Gastroesophageal sphincter (tissue), 4 donors: Measurements from ENCODE around the gene GLRX5. TPM values are rescaled to one million over a fixed set of nuclear protein-coding genes. Genes with fewer than 3 reads are reported as not detected.

ENCODE experiments used
- ATAC-seq: fragments of 150-250 bp; one replicate; pipeline ENCODE4 v1.9.1; 2016; ENCODE audit warnings: mild to moderate bottlenecking, moderate library complexity
- H3K27ac ChIP-seq, 4 donors: fragments of 200-600 bp; sonication (generic) in 3 of 4; 1 replicate in 3 of 4; 2 replicates in 1 of 4; pipeline ENCODE4 v1.5.1; 2016 to 2019
- H3K27me3 ChIP-seq: fragments of 200-600 bp; sonication (generic); one replicate; pipeline ENCODE4 v1.5.1; 2019
- H3K36me3 ChIP-seq, 2 donors: fragments of 200-600 bp; sonication (generic); one replicate each; pipeline ENCODE4 v1.5.1; 2019; ENCODE audit warnings: control low read depth in 1 of 2
- H3K4me1 ChIP-seq, 3 donors: fragments of 200-600 bp; sonication (generic); 1 replicate in 2 of 3; 2 replicates in 1 of 3; pipeline ENCODE4 v1.5.1; 2016 to 2019; ENCODE audit warnings: control low read depth in 2 of 3
- H3K4me3 ChIP-seq, 2 donors: fragments of 200-600 bp; sonication (generic); one replicate each; pipeline ENCODE4 v1.5.1; 2019; ENCODE audit warnings: mild to moderate bottlenecking in 1 of 2, moderate library complexity in 1 of 2
- H3K9me3 ChIP-seq, 3 donors: fragments of 200-600 bp; sonication (generic); one replicate each; pipeline ENCODE4 v1.5.1; 2017 to 2019; ENCODE audit warnings: control low read depth in 2 of 3
- CTCF ChIP-seq, 4 experiments: fragments of 200-600 bp in 2 of 4; fragments of 450-650 bp in 2 of 4; sonication (generic) in 1 of 4; IDR thresholded peaks; one replicate each; pipeline ENCODE4 v1.5.1; 2017 to 2019; ENCODE audit warnings: antibody characterized with exemption in 4 of 4, mild to moderate bottlenecking in 2 of 4, moderate library complexity in 2 of 4
- EP300 ChIP-seq: sonication (generic); formaldehyde crosslinking; IDR thresholded peaks from one replicate; pipeline ENCODE4 v1.6.1; 2017; ENCODE audit warnings: antibody characterized with exemption, mild to moderate bottlenecking
- POLR2A ChIP-seq, 2 donors: fragments of 450-650 bp; IDR thresholded peaks; one replicate each; pipeline ENCODE4 v1.6.1; 2017; ENCODE audit warnings: antibody characterized with exemption in 2 of 2, mild to moderate bottlenecking in 2 of 2, moderate library complexity in 1 of 2
- POLR2AphosphoS5 ChIP-seq: sonication (generic); formaldehyde crosslinking; IDR thresholded peaks from one replicate; pipeline ENCODE4 v1.6.1; 2017; ENCODE audit warnings: antibody characterized with exemption
- WGBS, 2 donors: methylation state at CpG; one replicate each; pipeline ENCODE4 v1.1.5; 2018; ENCODE audit warnings: low coverage in 1 of 2; 5-methylcytosine and 5-hydroxymethylcytosine counted together
- total RNA-seq, 4 donors: library from RNA; depleted of rRNA; stranded (reverse); fragments of >200 nt; gene quantifications; one replicate each; pipeline ENCODE4 v1.1.0, GENCODE V29; 2016

GLRX5 gene
- total RNA-seq, 4 donors from 2014 or later = 30.5 to 50.5 (median 33.3) TPM

GRCh38 chr14:95491936-95492608 lies 42.8 kb upstream of the GLRX5 start:
- no peaks in the 10 kb centered on the region for H3K9me3 ChIP-seq
- peaks cover 0 to 73% (median 41%) of the 10 kb centered on the region in 3 donors for H3K4me1 ChIP-seq
- H3K27ac ChIP-seq = no peak overlapping the region
- H3K27me3 ChIP-seq = peaks cover 10% of the 10 kb centered on the region
- 86 to 89% methylated on average over 2 of the region's 2 CpGs for WGBS, 2 donors
- ATAC-seq = no peak
- no peak overlapping the region for H3K4me3 ChIP-seq
- no peaks in the 10 kb centered on the region for H3K36me3 ChIP-seq
- TF ChIP-seq CTCF (IDR thresholded peaks at IDR 0.05) (no peak), POLR2A (IDR thresholded peaks at IDR 0.05) (no peak), POLR2AphosphoS5 (no peak), EP300 (no peak)

- TF ChIP-seq EP300 = no peak
- no peak for TF ChIP-seq CTCF (IDR thresholded peaks at IDR 0.05)
- no peak for TF ChIP-seq POLR2A (IDR thresholded peaks at IDR 0.05)
- no peak for TF ChIP-seq POLR2AphosphoS5
- peaks cover 0 to 76% (median 47%) of the 10 kb centered on the region in 3 donors for H3K4me1 ChIP-seq
- no peaks in the 10 kb centered on the region for H3K36me3 ChIP-seq
- no peak overlapping the region for H3K4me3 ChIP-seq
- no peaks in the 10 kb centered on the region for H3K9me3 ChIP-seq
- 87 to 95% methylated on average over 5 of the region's 5 CpGs for WGBS, 2 donors
- peaks cover 10% of the 10 kb centered on the region for H3K27me3 ChIP-seq
- H3K27ac ChIP-seq = no peak overlapping the region
- no peak for ATAC-seq
Observed at GRCh38 chr14:95493503-95493902, 41.3 kb upstream of the GLRX5 start.

GRCh38 chr14:95493976-95494375 lies 40.9 kb upstream of the GLRX5 start:
- TF ChIP-seq EP300 (no peak), POLR2AphosphoS5 (no peak), CTCF (IDR thresholded peaks at IDR 0.05) (no peak), POLR2A (IDR thresholded peaks at IDR 0.05) (no peak)
- Histone ChIP-seq H3K4me1 (peaks cover 0 to 76% (median 46%) of the 10 kb centered on the region in 3 donors), H3K27me3 (peaks cover 10% of the 10 kb centered on the region), H3K36me3 (no peaks in the 10 kb centered on the region), H3K4me3 (no peak overlapping the region), H3K9me3 (no peaks in the 10 kb centered on the region), H3K27ac (no peak overlapping the region)
- ATAC-seq = no peak
- 83 to 95% methylated on average over 1 to 4 of the region's 4 CpGs for WGBS, 2 donors

- peaks cover 10% of the 10 kb centered on the region for H3K27me3 ChIP-seq
- TF ChIP-seq EP300 (no peak), CTCF (IDR thresholded peaks at IDR 0.05) (no peak), POLR2AphosphoS5 (no peak), POLR2A (IDR thresholded peaks at IDR 0.05) (no peak)
- no peak overlapping the region for H3K27ac ChIP-seq
- H3K36me3 ChIP-seq = no peaks in the 10 kb centered on the region
- WGBS, 2 donors = 77 to 86% methylated on average over 1 to 2 of the region's 4 CpGs
- no peaks in the 10 kb centered on the region for H3K9me3 ChIP-seq
- H3K4me3 ChIP-seq = no peak overlapping the region
- ATAC-seq = no peak
- peaks cover 0 to 76% (median 45%) of the 10 kb centered on the region in 3 donors for H3K4me1 ChIP-seq
Observed at GRCh38 chr14:95494456-95494855, 40.4 kb upstream of the GLRX5 start.

GRCh38 chr14:95495076-95495475 lies 39.8 kb upstream of the GLRX5 start:
- ATAC-seq = no peak
- TF ChIP-seq CTCF (IDR thresholded peaks at IDR 0.05) (no peak), POLR2AphosphoS5 (no peak), EP300 (no peak), POLR2A (IDR thresholded peaks at IDR 0.05) (no peak)
- Histone ChIP-seq H3K27ac (peak overlapping the region in 1 of 4 donors; percentile 64), H3K9me3 (no peaks in the 10 kb centered on the region), H3K27me3 (peaks cover 10% of the 10 kb centered on the region), H3K36me3 (no peaks in the 10 kb centered on the region), H3K4me3 (no peak overlapping the region), H3K4me1 (peaks cover 0 to 76% (median 40%) of the 10 kb centered on the region in 3 donors)
- WGBS, 2 donors = 93 to 100% methylated on average over 1 to 3 of the region's 3 CpGs
